Measurements from ENCODE around the gene RAVER2.
"Not testable (repeated sequence)": the region's sequence is repeated elsewhere in the genome, so short reads cannot be mapped to it uniquely, and the experiment has no call there.

RAVER2 gene

DNA sequence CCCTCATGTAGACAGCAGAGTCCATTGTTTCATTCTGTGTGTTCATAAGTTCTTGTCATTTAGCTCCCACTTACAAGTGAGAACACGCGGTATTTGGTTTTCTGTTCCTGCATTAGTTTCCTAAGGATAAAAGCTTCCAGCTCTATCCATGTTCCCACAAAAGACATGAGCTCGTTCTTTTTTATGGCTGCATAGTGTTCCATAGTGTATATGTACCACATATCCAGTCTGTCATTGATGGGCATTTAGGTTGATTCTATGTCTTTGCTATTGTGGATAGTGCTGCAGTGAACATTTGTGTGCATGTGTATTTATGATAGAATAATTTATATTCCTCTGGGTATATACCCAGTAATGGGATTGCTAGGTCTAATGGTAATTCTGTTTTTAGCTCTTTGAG, 75.7 kb downstream of the RAVER2 start:
- DNase-seq, result not testable (repeated sequence)

DNA sequence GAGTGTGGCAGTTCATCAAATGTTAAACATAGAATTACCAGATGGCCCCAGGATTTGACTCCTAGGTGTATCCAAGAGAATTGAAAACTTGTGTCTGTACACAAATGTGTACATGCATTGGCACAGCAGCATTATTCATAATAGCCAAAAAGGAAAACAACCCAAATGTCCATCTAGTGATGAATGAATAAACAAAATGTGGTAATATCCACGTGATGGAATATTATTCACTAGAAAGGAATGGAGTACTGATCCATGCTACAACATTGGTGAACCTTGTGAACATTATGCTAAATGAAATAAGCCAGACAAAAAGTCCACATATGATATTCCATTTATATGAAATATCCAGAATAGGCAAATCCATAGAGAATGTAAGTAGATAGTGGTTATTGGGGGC, 77.7 kb downstream of the RAVER2 start:
- DNase-seq, result no peak

- peak; percentile 36 for DNase-seq
Observed at GRCh38 chr1:64823691-64824476, 79.0 kb downstream of the RAVER2 start.

DNA sequence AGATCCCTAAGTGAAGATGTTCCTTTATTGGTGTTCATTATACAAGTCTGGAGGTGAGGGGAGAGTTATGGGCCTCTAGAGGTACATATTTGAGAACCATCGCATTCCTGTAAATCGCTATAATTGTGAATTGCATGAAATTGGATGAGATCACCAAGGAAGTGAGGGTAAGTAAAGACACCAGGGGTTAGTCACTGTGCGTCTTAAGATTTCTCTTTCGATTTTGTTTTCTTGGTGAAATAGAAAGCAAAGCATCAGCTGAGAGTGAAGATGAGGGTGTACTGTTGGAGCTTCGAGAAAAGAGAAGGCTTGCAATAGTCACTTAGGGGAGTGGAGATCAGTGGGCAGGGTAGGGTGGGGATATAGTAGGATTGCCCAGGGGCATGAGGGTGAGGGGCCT, 82.1 kb downstream of the RAVER2 start:
- DNase-seq, result no peak

DNA sequence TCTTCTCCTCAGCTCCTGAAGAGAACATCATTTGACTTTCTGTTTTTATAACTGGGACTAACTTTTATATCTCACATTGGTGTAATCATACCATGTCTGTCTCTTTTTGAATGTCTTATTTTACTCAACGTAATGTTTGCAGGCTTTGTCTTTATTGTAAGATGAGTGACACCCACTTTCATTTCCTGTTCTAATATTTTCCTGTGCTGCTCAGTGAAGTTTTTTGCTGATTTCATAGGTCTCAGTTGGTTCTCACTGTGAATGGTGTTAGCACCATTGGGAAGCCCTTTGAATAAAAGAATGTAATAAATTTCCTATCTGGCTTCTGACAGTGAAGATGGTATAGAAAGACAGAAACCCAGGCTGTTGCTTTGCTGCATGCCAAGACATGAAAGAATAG, 84.0 kb downstream of the RAVER2 start:
- DNase-seq, result no peak

- DNase-seq, result no peak
Observed at GRCh38 chr1:64829411-64830029, 84.6 kb downstream of the RAVER2 start.

- DNase-seq, result no peak
Observed at GRCh38 chr1:64830030-64830651, 85.3 kb downstream of the RAVER2 start.

DNA sequence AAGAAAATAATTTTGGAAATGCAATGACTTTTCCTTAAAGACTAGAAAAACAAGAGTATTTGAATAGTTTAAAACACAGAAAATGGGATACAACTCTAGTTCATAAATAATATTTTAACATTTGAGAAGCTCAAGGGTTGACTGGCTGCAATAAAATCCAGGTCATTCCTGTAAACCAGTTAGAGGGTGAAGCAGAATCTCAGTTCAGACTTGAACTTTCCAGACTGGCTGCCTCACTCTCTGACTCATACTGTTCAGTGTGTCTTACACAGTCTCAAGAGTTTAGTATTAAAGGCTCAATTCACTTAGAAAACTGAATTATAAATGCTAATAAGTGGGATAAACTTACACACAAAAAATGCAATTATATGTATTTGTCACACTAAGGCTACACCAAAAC, 89.9 kb downstream of the RAVER2 start:
- DNase-seq, result no peak

DNA sequence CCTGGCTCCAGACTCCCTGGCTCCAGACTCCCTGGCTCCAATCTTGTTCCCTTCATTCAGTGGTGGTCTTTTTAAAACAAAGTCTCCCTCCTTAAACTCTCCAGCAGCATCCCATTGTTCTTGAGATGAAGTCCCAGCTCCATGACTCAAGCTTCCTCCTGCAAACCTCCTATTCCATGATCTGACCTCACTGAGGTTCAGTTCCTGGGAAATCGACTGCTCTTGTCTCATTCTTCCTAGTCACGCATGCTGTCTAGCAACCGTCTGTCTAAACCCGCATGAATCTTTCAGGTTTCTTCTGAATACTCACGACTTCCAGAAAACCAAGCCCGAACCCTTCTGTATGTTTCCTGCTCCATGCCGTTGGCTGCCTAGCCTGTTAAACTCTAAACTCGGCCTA, 91.9 kb downstream of the RAVER2 start:
- no peak for DNase-seq

GRCh38 chr1:64838486-64838885, 93.6 kb downstream of the RAVER2 start:
- no peak for DNase-seq

DNA sequence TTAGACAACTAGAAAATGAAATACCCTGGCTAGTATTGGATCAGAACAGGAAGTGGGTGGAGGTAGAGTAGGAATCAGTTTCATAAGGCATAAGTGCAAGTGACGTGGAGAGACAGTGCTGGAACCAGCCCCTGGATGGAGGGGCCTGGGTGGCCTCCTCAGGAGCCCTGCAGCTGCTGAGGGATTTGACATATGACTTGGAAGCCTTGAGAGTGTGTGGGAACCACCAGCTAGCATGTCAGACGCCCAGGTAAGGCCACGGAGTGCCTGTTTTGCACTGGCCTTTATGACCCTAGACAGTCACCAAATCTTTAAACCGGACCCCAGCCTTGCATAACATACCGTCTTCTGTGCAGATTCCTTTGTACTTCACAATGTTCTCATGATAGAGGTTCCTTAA, 94.4 kb downstream of the RAVER2 start:
- DNase-seq, result no peak

GRCh38 chr1:64839732-64840405, 95.0 kb downstream of the RAVER2 start:
- DNase-seq, result no peak

- no peak for DNase-seq
Observed at GRCh38 chr1:64841330-64842065, 96.6 kb downstream of the RAVER2 start.

DNA sequence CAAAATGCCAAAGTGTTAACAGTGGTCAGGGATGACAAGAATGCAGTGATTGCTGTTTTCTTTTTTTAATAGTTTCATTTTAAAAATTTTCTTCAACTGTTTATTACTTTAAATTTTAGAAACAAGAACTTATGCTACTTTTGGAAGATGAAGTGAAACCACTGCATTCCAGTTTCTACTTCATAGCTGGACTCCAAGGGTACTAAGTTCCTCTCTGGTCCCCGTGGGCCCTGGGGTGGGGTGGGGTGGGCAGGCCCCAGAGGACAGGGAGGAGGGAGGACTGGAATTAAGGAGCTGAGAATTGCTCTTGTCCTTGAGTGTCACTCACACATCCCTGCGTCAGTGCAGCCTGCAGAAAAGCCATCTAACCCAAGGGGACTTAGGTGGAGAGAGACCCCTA, 97.3 kb downstream of the RAVER2 start:
- DNase-seq, result no peak

DNA sequence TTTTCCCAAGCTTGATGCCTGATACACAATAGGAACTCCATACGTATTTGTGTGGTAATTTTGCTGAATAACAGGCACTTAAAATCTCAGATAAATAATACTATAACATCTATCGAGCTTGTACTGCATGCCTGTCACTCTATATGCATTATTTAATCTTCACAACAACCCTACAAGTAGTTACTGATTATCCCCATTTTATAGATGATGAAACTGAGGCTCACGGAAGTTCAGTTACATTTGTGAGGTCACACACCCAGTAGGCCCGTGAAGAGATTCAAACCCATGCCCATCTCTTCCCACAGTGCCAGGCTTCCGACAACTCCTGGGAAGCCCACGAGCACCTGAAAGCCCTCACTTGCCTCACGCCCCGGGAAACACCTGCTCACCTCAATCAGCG, 98.8 kb downstream of the RAVER2 start:
- no peak for DNase-seq

DNA sequence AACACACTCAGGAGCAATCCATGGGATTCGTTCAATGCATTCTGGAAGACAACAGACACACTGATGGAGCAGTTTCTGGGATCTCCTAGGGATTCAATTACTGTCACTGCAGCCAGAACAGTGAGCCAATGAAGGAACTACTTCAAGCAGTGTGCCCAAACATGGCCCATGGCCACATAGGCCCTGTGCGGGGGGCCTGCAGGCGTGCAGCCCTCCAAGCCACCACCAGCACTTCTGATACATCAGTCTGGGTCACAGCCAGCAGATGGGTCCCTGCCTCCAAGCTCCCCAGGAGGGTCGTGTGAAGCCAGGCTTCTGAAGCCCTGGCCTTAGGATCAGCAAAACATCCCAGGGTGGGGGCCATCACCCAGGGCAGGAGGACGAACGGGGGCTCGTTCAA, 99.3 kb downstream of the RAVER2 start:
- no peak for DNase-seq

DNA sequence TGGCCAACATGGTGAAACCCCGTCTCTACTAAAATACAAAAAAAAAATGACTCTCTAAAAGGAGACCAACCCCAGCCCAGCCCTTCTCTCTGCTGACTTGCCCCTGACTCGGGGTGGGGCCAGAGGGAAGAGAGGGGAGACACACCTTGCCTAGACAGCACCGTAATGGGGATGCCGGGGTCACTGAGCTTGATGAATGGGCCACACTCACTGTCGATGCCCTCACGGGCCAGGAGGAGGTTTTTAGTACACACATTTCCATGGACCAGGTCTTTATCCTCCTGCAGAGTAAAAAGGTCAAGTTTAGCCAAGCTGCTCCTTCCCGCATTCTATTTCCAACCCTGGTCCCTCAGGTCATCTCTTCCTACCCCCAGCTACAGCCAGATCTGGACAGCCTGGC, 99.7 kb downstream of the RAVER2 start:
- no peak for DNase-seq

- no peak for DNase-seq
Observed at GRCh38 chr1:64845831-64846425, 101.1 kb downstream of the RAVER2 start.

GRCh38 chr1:64846573-64847430, 101.9 kb downstream of the RAVER2 start:
- DNase-seq, result no peak

GRCh38 chr1:64847666-64848065, 102.8 kb downstream of the RAVER2 start:
- DNase-seq, result no peak

GRCh38 chr1:64848136-64848535, 103.3 kb downstream of the RAVER2 start:
- DNase-seq, result no peak

DNA sequence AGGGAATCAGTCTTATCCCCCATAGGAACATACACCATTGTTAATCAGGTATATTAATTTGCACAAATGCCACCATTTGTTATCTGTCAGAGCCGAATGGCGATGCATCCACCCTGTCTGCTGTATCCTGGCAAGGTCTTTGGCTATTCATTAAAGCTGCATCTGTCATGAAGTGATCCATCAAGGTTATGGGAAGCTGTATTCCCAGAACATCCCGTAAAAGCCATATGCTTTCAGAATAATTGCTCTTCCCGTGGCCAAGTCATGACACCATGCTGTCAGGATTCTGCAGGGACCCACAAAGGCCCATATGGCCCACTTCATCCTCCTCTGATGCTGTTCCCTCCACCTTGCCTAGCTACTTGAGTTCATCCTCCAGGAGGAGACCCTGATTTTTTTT, 103.9 kb downstream of the RAVER2 start:
- no peak for DNase-seq
